H7 (cell line): ENCODE results near the gene CLDN3. TPM values are rescaled to one million over a fixed set of nuclear protein-coding genes. Genes with fewer than 3 reads are reported as not detected.
"Not testable (repeated sequence)": the region's sequence is repeated elsewhere in the genome, so short reads cannot be mapped to it uniquely, and the experiment has no call there.

Experiments used
- DNase-seq: peaks from one replicate; pipeline ENCODE4 v3.0.0; 2012
- H3K27me3 ChIP-seq: 2 replicates; pipeline ENCODE4 v1.6.0; 2011; ENCODE audit warnings: mild to moderate bottlenecking, low read length; ENCODE audit not compliant: control insufficient read depth, insufficient read depth
- H3K36me3 ChIP-seq: replicated peaks from 2 replicates; pipeline ENCODE4 v1.5.1; 2011; ENCODE audit warnings: low read length; ENCODE audit not compliant: control insufficient read depth, insufficient read depth
- H3K4me3 ChIP-seq: 2 replicates; pipeline ENCODE4 v1.5.1; 2011; ENCODE audit warnings: low read depth, mild to moderate bottlenecking, control low read depth, low read length, moderate library complexity; ENCODE audit not compliant: insufficient read depth
- total RNA-seq: library from RNA; depleted of rRNA; stranded (reverse); fragments of >200 nt; shearing (Covaris generic); gene quantifications from 2 replicates; pipeline ENCODE4 v1.2.3, GENCODE V29; 2014

The CLDN3 gene
- total RNA-seq, 1 experiment from 2014 or later, result 3.3 TPM

- H3K4me3 ChIP-seq, result no peak overlapping the region
- no peaks in the 10 kb centered on the region for H3K27me3 ChIP-seq
- H3K36me3 ChIP-seq, result no peaks in the 10 kb centered on the region
- DNase-seq, result no peak
These were observed 19.0 kb upstream of the CLDN3 start for GRCh38 chr7:73789051-73789450.

GRCh38 chr7:73787786-73788048 is 17.6 kb upstream of the CLDN3 start:
- not testable (repeated sequence) for H3K4me3 ChIP-seq, H3K36me3 ChIP-seq, H3K27me3 ChIP-seq, DNase-seq

- no peaks in the 10 kb centered on the region for H3K27me3 ChIP-seq
- no peak overlapping the region for H3K4me3 ChIP-seq
- no peaks in the 10 kb centered on the region for H3K36me3 ChIP-seq
- no peak for DNase-seq
These were observed 16.5 kb upstream of the CLDN3 start for GRCh38 chr7:73786588-73786987.

GRCh38 chr7:73779517-73779916 is 9.4 kb upstream of the CLDN3 start:
- no peak for DNase-seq

GRCh38 chr7:73778801-73779389 is 8.8 kb upstream of the CLDN3 start:
- Histone ChIP-seq H3K36me3 (no peaks in the 10 kb centered on the region), H3K4me3 (no peak overlapping the region), H3K27me3 (no peaks in the 10 kb centered on the region)
- DNase-seq, result no peak

More at GRCh38 chr7:73779517-73779916, 9.4 kb upstream of the CLDN3 start:
- H3K27me3 ChIP-seq, result no peaks in the 10 kb centered on the region
- H3K36me3 ChIP-seq, result no peaks in the 10 kb centered on the region
- no peak overlapping the region for H3K4me3 ChIP-seq

GRCh38 chr7:73774923-73775322 is 4.9 kb upstream of the CLDN3 start:
- Histone ChIP-seq H3K4me3 (no peak overlapping the region), H3K36me3 (no peaks in the 10 kb centered on the region), H3K27me3 (peaks cover 10% of the 10 kb centered on the region; the same call in 1 of the 2 replicates)
- no peak for DNase-seq

- DNase-seq, result no peak
- Histone ChIP-seq H3K36me3 (no peaks in the 10 kb centered on the region), H3K27me3 (peaks cover 15% of the 10 kb centered on the region; the same call in 1 of the 2 replicates), H3K4me3 (no peak overlapping the region)
These were observed 3.8 kb upstream of the CLDN3 start for GRCh38 chr7:73773700-73774517.

- Histone ChIP-seq H3K4me3 (peak overlapping the region; percentile 54), H3K36me3 (no peaks in the 10 kb centered on the region), H3K27me3 (peaks cover 15% of the 10 kb centered on the region; the same call in 1 of the 2 replicates)
- DNase-seq, result peak; percentile 84
These were observed 995 bp upstream of the CLDN3 start for GRCh38 chr7:73770860-73771670.

GRCh38 chr7:73769481-73770001 is 529 bp downstream of the CLDN3 start:
- H3K36me3 ChIP-seq, result no peaks in the 10 kb centered on the region
- H3K4me3 ChIP-seq, result peak overlapping the region; percentile 54
- peaks cover 15% of the 10 kb centered on the region; the same call in 1 of the 2 replicates for H3K27me3 ChIP-seq
- peak; percentile 58 for DNase-seq

- H3K4me3 ChIP-seq, result no peak overlapping the region
- peaks cover 15% of the 10 kb centered on the region; the same call in 1 of the 2 replicates for H3K27me3 ChIP-seq
- H3K36me3 ChIP-seq, result no peaks in the 10 kb centered on the region
- DNase-seq, result peak; percentile 55
These were observed 1.2 kb downstream of the CLDN3 start for GRCh38 chr7:73768641-73769480.

- H3K4me3 ChIP-seq, result no peak overlapping the region
- no peak for DNase-seq
- H3K36me3 ChIP-seq, result no peaks in the 10 kb centered on the region
- peaks cover 15% of the 10 kb centered on the region; the same call in 1 of the 2 replicates for H3K27me3 ChIP-seq
These were observed 3.4 kb downstream of the CLDN3 start for GRCh38 chr7:73766556-73767229.

- Histone ChIP-seq H3K27me3 (no peaks in the 10 kb centered on the region), H3K4me3 (no peak overlapping the region), H3K36me3 (no peaks in the 10 kb centered on the region)
- no peak for DNase-seq
These were observed 7.4 kb downstream of the CLDN3 start for GRCh38 chr7:73762659-73762999.

GRCh38 chr7:73761854-73762658 is 8.0 kb downstream of the CLDN3 start:
- peak; percentile 91 for DNase-seq
- no peaks in the 10 kb centered on the region for H3K27me3 ChIP-seq
- H3K4me3 ChIP-seq, result no peak overlapping the region
- H3K36me3 ChIP-seq, result no peaks in the 10 kb centered on the region
